ENCODE data around the gene ZMYND15.
A peak's percentile ranks its signal among the peaks of the same experiment; 100 is the strongest.

ZMYND15 gene

GRCh38 chr17:4786106-4786511, 46.5 kb downstream of the ZMYND15 start, which contains the start of gene VMO1:
VMO1 (minus strand) TSS chr17:4786364; CDS start chr17:4786352, 12 bp downstream.
- DNase-seq (ENCODE audit: low spot score): no peak

DNA sequence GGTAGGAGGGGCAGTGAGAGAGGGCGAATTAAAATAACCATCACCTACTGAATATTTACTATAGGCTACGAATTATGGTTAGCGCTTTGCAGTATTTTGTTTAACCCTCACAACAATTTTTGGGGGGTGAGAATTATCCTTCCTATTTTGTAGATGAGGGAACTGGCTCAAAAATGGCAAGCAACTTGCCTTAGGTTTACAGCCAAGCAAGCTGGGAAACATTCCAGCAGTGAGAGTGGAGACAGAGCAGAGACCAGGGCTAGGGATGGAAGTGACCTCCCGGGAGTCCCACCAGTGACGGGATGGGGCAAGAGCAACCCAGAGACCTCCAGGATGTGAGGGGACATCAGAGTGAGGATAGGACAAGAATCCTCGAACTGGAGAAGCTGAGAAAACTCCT, 46.9 kb downstream of the ZMYND15 start:
- DNase-seq (ENCODE audit: low spot score): no peak

DNA sequence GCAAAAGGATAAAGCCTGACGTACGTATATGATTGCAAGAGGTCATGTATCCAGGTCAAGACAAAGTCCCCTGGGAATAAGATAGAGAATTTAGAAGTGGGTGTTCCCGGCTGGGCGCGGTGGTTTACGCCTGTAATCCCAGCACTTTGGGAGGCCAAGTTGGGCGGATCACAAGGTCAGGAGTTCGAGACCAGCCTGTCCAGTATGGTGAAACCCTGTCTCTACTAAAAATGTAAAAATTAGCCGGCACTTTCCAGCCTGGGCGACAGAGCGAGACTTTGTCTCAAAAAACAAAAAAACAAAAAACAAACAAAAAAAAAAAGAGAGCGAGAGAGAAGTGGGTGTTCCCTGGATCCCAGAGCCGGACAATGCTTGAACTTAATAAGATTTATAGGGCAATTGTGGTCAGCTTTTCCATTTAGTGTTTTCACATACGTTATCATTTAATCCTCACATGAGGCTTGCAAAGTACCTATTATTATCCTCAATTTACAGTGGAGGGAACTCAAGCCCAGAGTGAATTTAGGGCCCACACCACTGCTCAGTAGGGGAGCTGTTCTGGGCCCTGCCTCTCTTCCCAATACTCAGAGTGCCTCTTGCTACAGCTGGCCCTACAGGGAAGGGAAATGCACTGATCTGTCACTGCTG, 48.6 kb downstream of the ZMYND15 start:
- no peak for DNase-seq (ENCODE audit: low spot score)

DNA sequence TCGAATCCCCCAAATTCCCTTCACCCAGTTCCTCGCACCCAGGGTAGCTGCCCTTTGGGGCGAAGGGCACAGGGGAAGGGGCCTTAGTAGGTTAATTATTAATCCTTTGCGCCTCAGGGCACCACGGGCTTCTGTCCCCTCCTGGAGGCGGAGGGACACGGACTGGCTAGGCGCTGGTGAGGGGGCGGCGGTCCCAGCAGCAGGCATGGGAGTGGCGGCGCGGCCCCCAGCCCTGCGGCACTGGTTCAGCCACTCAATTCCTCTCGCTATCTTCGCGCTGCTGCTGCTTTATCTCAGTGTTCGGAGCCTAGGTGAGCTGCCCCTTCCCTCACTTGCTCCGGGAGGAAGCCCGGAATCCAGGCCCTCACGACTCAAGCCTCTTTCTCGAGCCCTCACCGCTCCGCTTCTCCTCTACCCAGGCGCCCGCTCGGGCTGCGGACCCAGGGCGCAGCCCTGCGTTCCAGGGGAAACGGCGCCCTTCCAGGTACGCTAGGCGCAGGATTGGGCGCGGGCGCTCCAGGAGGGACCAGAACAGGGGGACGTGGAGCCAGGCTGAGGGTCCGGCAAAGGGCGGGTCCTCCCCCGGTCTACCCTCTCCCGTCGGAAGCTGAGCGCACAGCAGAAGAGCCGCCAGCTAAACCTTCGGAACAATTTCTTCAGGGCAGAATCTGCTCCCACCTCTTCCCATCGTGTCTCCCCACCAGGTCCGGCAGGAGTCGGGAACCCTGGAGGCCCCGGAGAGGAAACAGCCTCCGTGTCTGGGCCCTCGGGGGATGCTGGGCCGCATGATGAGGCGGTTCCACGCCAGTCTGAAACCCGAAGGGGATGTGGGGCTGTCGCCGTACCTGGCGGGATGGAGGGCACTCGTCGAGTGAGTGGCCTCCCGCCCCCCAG, 49.4 kb downstream of the ZMYND15 start, which contains the start of gene GLTPD2:
Gene GLTPD2, plus strand, starts transcription at position 158 of the 894 bp plus-strand sequence. Its CDS starts 48 bp downstream, at position 206.
- DNase-seq (ENCODE audit: low spot score): no peak

- DNase-seq (ENCODE audit: low spot score): no peak
These were observed 50.0 kb downstream of the ZMYND15 start for GRCh38 chr17:4789701-4789950.

DNA sequence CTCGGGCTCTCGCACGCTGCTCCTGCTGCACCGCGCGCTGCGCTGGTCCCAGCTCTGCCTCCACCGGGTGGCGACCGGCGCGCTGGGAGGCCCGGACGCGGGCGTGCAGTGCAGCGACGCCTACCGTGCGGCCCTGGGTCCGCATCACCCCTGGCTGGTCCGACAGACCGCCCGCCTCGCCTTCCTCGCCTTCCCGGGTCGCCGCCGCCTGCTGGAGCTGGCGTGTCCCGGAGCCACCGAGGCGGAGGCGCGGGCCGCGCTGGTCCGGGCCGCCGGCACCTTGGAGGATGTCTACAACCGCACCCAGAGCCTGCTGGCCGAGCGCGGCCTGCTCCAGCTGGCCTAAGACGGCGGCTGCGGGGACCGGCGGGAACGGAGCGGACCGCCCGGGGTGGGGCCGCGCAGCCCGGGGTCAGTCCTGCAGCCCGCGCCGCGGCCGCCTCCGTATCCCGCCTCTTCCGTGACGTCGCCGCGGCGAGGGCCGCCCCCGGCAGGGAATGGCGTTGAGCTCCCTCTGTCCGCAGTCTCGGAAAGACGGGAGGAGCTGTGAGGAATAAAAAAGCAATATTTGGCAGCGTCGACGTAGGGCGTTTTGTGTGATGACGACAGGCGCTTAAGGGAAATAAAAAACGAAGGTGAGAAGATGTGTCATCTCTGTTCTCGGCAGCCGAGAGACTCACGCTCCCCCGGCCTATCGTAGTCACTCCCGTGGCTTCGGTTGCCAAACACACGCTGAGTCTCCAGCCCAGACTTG, 50.5 kb downstream of the ZMYND15 start:
- peak; percentile 90 for DNase-seq (ENCODE audit: low spot score)

- no peak for DNase-seq (ENCODE audit: low spot score)
These were observed 51.1 kb downstream of the ZMYND15 start for GRCh38 chr17:4790705-4791088.

- no peak for DNase-seq (ENCODE audit: low spot score)
These were observed 55.5 kb downstream of the ZMYND15 start for GRCh38 chr17:4795168-4795567.

Measured in iPS-NIHi11 (cell line).